Measurements from ENCODE around the gene PRKN.

The PRKN gene

DNA sequence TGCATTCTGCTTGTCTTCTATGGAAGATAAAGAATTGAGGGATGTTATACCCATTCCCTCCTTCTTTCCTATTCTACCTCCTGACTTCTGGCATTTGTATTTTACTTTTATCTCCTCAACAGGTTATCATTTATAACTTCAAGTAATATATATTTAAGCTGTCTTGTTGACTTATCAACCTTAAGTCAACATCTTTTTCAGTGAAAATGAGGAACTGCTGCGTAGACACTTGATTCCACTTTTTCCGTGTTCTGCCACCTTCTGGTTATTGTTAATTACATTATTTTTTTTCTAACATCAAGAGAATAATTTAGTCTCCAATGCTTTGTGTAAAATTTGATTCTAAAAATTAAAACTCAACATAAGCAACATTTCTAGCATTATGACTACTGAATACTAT lies 107.5 kb downstream of the PRKN start (continued):
- TF ChIP-seq, protein P1, sequence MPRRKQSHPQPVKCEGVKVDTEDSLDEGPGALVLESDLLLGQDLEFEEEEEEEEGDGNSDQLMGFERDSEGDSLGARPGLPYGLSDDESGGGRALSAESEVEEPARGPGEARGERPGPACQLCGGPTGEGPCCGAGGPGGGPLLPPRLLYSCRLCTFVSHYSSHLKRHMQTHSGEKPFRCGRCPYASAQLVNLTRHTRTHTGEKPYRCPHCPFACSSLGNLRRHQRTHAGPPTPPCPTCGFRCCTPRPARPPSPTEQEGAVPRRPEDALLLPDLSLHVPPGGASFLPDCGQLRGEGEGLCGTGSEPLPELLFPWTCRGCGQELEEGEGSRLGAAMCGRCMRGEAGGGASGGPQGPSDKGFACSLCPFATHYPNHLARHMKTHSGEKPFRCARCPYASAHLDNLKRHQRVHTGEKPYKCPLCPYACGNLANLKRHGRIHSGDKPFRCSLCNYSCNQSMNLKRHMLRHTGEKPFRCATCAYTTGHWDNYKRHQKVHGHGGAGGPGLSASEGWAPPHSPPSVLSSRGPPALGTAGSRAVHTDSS (tag by site-specific recombination; IDR thresholded peaks at IDR 0.05): no peak
- TF ChIP-seq ZNF426 (tag by site-specific recombination; IDR thresholded peaks at IDR 0.05): no peak
- TF ChIP-seq IKZF3 (tag by site-specific recombination; IDR thresholded peaks at IDR 0.05): no peak
- TF ChIP-seq ZNF707 (tag by site-specific recombination; IDR thresholded peaks at IDR 0.05): no peak
- no peak for TF ChIP-seq ZNF157 (tag by site-specific recombination; IDR thresholded peaks at IDR 0.05)
- TF ChIP-seq SP3 (tag by site-specific recombination; IDR thresholded peaks at IDR 0.05): no peak
- TF ChIP-seq ZNF701 (tag by site-specific recombination; IDR thresholded peaks at IDR 0.05): no peak
- TF ChIP-seq ZNF76 (tag by site-specific recombination; IDR thresholded peaks at IDR 0.05; ENCODE audit: borderline replicate concordance, low read depth): no peak
- TF ChIP-seq, protein P2, sequence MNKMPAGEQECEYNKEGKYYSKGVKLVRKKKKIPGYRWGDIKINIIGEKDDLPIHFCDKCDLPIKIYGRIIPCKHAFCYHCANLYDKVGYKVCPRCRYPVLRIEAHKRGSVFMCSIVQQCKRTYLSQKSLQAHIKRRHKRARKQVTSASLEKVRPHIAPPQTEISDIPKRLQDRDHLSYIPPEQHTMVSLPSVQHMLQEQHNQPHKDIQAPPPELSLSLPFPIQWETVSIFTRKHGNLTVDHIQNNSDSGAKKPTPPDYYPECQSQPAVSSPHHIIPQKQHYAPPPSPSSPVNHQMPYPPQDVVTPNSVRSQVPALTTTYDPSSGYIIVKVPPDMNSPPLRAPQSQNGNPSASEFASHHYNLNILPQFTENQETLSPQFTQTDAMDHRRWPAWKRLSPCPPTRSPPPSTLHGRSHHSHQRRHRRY (tag by site-specific recombination; IDR thresholded peaks at IDR 0.05): no peak
- no peak for TF ChIP-seq ZIC2 (tag by site-specific recombination; IDR thresholded peaks at IDR 0.05)
- no peak for TF ChIP-seq ZNF114 (tag by site-specific recombination; IDR thresholded peaks at IDR 0.05)
- no peak for TF ChIP-seq ZNF391 (tag by site-specific recombination; IDR thresholded peaks at IDR 0.05; ENCODE audit: borderline replicate concordance, low read depth)
- TF ChIP-seq, protein P3, sequence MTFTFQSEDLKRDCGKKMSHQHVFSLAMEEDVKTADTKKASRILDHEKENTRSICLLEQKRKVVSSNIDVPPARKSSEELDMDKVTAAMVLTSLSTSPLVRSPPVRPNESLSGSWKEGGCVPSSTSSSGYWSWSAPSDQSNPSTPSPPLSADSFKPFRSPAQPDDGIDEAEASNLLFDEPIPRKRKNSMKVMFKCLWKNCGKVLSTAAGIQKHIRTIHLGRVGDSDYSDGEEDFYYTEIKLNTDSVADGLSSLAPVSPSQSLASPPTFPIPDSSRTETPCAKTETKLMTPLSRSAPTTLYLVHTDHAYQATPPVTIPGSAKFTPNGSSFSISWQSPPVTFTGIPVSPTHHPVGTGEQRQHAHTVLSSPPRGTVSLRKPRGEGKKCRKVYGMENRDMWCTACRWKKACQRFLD (tag by site-specific recombination; IDR thresholded peaks at IDR 0.05): no peak
- TF ChIP-seq, protein P4, sequence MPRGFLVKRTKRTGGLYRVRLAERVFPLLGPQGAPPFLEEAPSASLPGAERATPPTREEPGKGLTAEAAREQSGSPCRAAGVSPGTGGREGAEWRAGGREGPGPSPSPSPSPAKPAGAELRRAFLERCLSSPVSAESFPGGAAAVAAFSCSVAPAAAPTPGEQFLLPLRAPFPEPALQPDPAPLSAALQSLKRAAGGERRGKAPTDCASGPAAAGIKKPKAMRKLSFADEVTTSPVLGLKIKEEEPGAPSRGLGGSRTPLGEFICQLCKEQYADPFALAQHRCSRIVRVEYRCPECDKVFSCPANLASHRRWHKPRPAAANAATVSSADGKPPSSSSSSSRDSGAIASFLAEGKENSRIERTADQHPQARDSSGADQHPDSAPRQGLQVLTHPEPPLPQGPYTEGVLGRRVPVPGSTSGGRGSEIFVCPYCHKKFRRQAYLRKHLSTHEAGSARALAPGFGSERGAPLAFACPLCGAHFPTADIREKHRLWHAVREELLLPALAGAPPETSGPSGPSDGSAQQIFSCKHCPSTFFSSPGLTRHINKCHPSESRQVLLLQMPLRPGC (tag by site-specific recombination; IDR thresholded peaks at IDR 0.05): no peak
- no peak for TF ChIP-seq GLIS2 (tag by site-specific recombination; IDR thresholded peaks at IDR 0.05)

GRCh38 chr6:162618448-162619002 lies 109.0 kb downstream of the PRKN start:
- no peaks in the 10 kb centered on the region for H3K36me3 ChIP-seq (ENCODE audit: control insufficient read depth in 2 of 2, insufficient read depth in 1 of 2, low read length in 2 of 2)
- H3K27ac ChIP-seq (ENCODE audit: extremely low read depth, low read depth, low read length): no peak overlapping the region
- TF ChIP-seq, protein P1 (tag by site-specific recombination; IDR thresholded peaks at IDR 0.05): no peak
- TF ChIP-seq, protein P5, sequence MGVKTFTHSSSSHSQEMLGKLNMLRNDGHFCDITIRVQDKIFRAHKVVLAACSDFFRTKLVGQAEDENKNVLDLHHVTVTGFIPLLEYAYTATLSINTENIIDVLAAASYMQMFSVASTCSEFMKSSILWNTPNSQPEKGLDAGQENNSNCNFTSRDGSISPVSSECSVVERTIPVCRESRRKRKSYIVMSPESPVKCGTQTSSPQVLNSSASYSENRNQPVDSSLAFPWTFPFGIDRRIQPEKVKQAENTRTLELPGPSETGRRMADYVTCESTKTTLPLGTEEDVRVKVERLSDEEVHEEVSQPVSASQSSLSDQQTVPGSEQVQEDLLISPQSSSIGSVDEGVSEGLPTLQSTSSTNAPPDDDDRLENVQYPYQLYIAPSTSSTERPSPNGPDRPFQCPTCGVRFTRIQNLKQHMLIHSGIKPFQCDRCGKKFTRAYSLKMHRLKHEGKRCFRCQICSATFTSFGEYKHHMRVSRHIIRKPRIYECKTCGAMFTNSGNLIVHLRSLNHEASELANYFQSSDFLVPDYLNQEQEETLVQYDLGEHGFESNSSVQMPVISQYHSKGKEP (tag by site-specific recombination; IDR thresholded peaks at IDR 0.05): no peak
- no peak for TF ChIP-seq ZNF76 (tag by site-specific recombination; IDR thresholded peaks at IDR 0.05; ENCODE audit: borderline replicate concordance, low read depth)
- no peak for TF ChIP-seq ZBTB17 (tag by site-specific recombination; IDR thresholded peaks at IDR 0.05)
- TF ChIP-seq MYNN (tag by site-specific recombination; IDR thresholded peaks at IDR 0.05; ENCODE audit: borderline replicate concordance): no peak
- H3K4me1 ChIP-seq (ENCODE audit: control insufficient read depth, insufficient read depth, low read length): 0 out of 2 replicates have a peak, but pooled peaks cover 3% of the 10 kb centered on the region
- no peaks in the 10 kb centered on the region for H3K9me3 ChIP-seq (ENCODE audit: control insufficient read depth, insufficient read depth, low read depth, low read length)
- CTCF ChIA-PET: no interaction called here
- no peak overlapping the region for H3K4me3 ChIP-seq (ENCODE audit: low read depth, low read length)
- POLR2A ChIA-PET: no interaction called here
